Stimulated activated naive CD8-positive, alpha-beta T cell treated with anti-CD3 and anti-CD28 coated beads, Interleukin-15, Interleukin-2, amounts not matched to agents 100 U/mL and 50 U/mL, for 24 hours (primary cell): ENCODE measurements around the gene SELENOF.
"Not testable (repeated sequence)": the region's sequence is repeated elsewhere in the genome, so short reads cannot be mapped to it uniquely, and the experiment has no call there.

Experiments
- ATAC-seq: fragments of 150-1000 bp; cut with Tn5 transposase; one replicate; pipeline ENCODE4 v1.10.0; 2021
- DNase-seq: peaks from one replicate; pipeline ENCODE4 v3.0.0; 2021

The SELENOF gene

GRCh38 chr1:86915737-86916235 lies 1.9 kb upstream of the SELENOF start:
- ATAC-seq: no peak
- DNase-seq: no peak

- peak; percentile 15 for ATAC-seq
Observed at GRCh38 chr1:86914998-86915736, 1.2 kb upstream of the SELENOF start.

GRCh38 chr1:86914601-86914997 lies 673 bp upstream of the SELENOF start, which contains the start of gene HS2ST1:
Gene HS2ST1, plus strand, starts transcription at chr1:86914635.
- no peak for DNase-seq
- no peak for ATAC-seq

More at GRCh38 chr1:86914998-86915736, 1.2 kb upstream of the SELENOF start:
- DNase-seq: peak; percentile 46

- ATAC-seq (no peak), DNase-seq (peak; percentile 43)
Observed at GRCh38 chr1:86913399-86913895, 479 bp downstream of the SELENOF start.

GRCh38 chr1:86912281-86912900 lies 1.5 kb downstream of the SELENOF start:
- DNase-seq: no peak
- no peak for ATAC-seq

- DNase-seq: no peak
Observed at GRCh38 chr1:86906419-86906818, 7.5 kb downstream of the SELENOF start.

GRCh38 chr1:86905875-86906274 lies 8.1 kb downstream of the SELENOF start:
- DNase-seq (no peak), ATAC-seq (no peak)

More at GRCh38 chr1:86906419-86906818, 7.5 kb downstream of the SELENOF start:
- ATAC-seq: no peak

GRCh38 chr1:86899401-86899800 lies 14.5 kb downstream of the SELENOF start:
- ATAC-seq, DNase-seq: not testable (repeated sequence)

- DNase-seq (no peak), ATAC-seq (no peak)
Observed at GRCh38 chr1:86888327-86888726, 25.6 kb downstream of the SELENOF start.

GRCh38 chr1:86887479-86888162 lies 26.3 kb downstream of the SELENOF start:
- ATAC-seq: no peak
- DNase-seq: no peak

GRCh38 chr1:86875722-86876121 lies 38.2 kb downstream of the SELENOF start:
- DNase-seq (no peak), ATAC-seq (no peak)

GRCh38 chr1:86872086-86872485 lies 41.8 kb downstream of the SELENOF start:
- no peak for ATAC-seq
- no peak for DNase-seq

GRCh38 chr1:86871001-86871400 lies 42.9 kb downstream of the SELENOF start:
- no peak for DNase-seq
- no peak for ATAC-seq

GRCh38 chr1:86868477-86868876 lies 45.4 kb downstream of the SELENOF start:
- ATAC-seq (no peak), DNase-seq (no peak)

GRCh38 chr1:86867278-86867677 lies 46.6 kb downstream of the SELENOF start:
- DNase-seq, ATAC-seq: not testable (repeated sequence)

- ATAC-seq (no peak), DNase-seq (no peak)
Observed at GRCh38 chr1:86866665-86867064, 47.3 kb downstream of the SELENOF start.

- no peak for ATAC-seq
Observed at GRCh38 chr1:86865973-86866637, 47.8 kb downstream of the SELENOF start.

GRCh38 chr1:86862920-86863319 lies 51.0 kb downstream of the SELENOF start:
- DNase-seq (no peak), ATAC-seq (no peak)

More at GRCh38 chr1:86865973-86866637, 47.8 kb downstream of the SELENOF start:
- DNase-seq: no peak

- no peak for DNase-seq
- no peak for ATAC-seq
Observed at GRCh38 chr1:86861424-86861823, 52.5 kb downstream of the SELENOF start.

GRCh38 chr1:86860424-86860823 lies 53.5 kb downstream of the SELENOF start:
- DNase-seq (no peak), ATAC-seq (no peak)

GRCh38 chr1:86860020-86860419 lies 53.9 kb downstream of the SELENOF start:
- no peak for ATAC-seq
- no peak for DNase-seq
